ENCODE results near the gene SLC39A2. TPM values are rescaled to one million over a fixed set of nuclear protein-coding genes. Genes with fewer than 3 reads are reported as not detected.

The SLC39A2 gene
- total RNA-seq, 1 experiment from 2014 or later = 0.05 TPM

DNA sequence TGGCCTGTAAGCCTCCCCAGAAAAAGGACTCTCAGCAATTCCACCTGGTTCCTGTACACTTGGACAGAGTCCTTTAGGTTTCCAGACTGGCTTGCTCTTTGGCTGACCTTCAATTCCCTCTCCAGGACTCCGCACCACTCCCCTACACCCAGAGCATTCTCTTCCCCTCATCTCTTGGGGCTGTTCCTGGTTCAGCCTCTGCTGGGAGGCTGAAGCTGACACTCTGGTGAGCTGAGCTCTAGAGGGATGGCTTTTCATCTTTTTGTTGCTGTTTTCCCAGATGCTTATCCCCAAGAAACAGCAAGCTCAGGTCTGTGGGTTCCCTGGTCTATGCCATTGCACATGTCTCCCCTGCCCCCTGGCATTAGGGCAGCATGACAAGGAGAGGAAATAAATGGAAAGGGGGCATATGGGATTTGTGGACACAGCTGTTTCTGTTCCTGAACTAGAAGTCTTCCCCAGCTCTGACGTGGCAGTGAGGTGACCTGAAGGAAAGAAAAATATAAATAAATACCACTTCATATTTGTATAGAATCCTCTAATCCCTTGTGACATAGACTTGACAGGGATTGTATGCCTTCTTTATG is 44.4 kb downstream of the SLC39A2 start:
- no peak for DNase-seq (ENCODE audit: low read depth)

DNA sequence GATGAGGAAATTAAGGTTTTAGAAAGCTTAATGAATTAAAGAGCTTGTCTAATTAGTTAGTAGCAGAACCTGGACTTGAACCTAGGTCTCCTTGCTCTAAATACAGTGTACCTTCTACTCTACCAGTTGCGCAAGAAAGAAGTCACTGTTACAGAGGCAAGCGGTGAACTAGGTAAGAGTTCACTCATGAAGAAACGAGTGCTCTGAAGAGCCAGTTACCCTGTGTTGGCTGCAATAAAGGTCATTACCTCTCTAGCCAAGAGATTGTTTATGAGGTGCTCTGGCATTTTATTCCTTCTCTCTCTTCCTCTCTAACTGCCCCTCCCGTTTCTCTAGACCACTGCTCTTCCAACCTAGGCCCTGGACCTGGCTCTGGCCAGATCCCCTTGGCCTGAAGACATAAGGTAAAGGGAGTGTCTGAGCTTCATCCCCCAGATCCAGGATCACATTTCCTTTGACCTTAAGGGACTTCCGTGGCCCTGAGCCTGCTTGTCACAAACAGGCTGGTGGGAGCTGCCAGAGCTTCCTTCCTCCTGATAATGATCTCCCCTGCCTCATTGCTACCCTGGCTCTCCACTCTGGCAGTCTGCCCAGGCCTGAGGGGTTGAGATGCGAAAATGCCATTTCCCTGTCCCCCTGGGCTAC is 45.0 kb downstream of the SLC39A2 start:
- no peak for DNase-seq (ENCODE audit: low read depth)

DNA sequence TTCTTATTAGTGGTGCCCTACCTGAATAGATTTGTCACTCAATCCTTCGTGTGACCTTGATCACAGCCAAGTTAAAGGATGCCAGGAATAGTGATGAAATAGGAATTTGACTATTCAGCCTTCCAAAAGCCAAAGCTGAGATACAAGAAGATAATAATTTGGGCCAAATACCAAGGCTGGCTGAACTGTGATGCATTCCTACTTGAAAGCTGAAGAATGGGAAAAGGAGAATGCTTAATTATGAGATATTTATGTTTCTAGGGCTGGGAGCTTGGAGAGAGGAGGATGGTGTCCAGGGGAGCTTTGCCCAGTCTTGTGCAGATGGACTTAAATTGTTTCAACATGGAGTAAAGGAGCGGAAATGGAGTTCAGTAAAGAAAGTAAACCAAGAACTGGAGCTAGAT is 48.3 kb downstream of the SLC39A2 start:
- DNase-seq (ENCODE audit: low read depth) = no peak

DNA sequence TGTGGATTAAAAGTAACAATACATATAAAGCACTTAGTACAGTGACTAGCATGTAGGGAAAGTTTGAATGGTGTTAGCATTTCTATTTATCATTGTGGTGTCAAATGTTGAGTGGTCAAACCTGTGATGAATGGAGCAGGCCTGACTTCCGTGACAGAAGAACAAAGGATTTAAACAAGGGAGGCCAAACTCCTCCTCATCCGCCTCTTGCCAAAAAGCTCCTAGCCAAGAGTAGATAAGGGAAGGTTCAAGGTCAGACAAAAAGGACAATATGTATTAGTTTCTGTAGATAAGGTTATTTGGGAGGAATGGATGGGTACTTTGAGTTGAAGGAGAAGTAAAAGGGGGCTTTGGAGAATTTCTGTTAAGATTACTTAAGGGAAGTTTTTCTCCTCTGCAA is 49.5 kb downstream of the SLC39A2 start:
- no peak for DNase-seq (ENCODE audit: low read depth)

DNA sequence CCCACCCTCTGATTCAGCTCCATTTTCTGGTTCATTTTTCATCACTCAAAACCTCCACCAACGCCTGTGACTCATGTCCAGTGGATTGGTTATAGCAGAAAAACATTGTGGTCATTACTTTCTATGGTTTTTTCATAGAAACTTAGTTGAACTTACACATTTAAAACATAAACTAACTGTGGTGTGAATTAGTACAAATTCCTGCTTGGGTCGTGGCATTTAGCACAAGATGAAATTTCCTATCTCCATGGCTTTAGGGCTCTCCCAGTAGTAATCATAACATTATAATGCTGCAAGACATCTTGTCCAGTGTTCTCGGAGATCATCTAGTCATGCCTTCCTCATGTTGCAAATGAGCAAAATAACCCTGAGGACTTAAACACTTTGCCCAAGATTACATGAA is 50.2 kb downstream of the SLC39A2 start:
- DNase-seq (ENCODE audit: low read depth) = peak; percentile 46

DNA sequence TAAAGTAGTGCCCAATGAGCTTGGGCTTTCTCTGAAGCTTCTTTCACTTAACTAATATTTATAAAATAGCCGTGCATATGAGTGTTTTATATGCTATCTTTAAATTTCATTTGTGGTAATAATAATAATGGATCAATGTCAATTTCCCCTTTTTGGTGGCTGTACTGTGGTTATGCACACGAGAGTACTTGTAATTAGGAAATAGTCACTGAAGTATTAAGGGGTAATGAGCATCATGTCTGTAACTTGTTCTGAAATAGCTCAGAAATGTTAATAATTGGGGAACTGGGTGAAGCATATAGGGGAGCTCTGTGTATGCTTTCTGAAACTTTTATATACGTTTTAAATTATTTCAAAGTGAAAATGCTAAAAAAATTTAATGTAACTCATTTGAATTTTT is 51.5 kb downstream of the SLC39A2 start:
- DNase-seq (ENCODE audit: low read depth) = no peak

Small RNA genes lying within 50 kb of the gene (small RNA-seq; reads per million reads assigned to genes)
- not detected for gene RN7SL189P

Other genes starting within 250 kb of the SLC39A2 start
- gene EDDM3B, start 230.9 kb upstream of the SLC39A2 start, total RNA-seq (2014; rRNA removed; shearing (Covaris generic)) = not detected in 2 replicates
- gene RNASE6, start 218.0 kb upstream of the SLC39A2 start, total RNA-seq (2014; rRNA removed; shearing (Covaris generic)) = not detected in 2 replicates
- gene RNASE1, start 196.4 kb upstream of the SLC39A2 start, total RNA-seq (2014; rRNA removed; shearing (Covaris generic)) = 1.0 and 1.1 TPM in 2 replicates
- gene RNASE3, start 107.9 kb upstream of the SLC39A2 start, total RNA-seq (2014; rRNA removed; shearing (Covaris generic)) = not detected in 2 replicates
- not detected in 2 replicates for gene RNASE2, start 43.8 kb upstream of the SLC39A2 start, total RNA-seq (2014; rRNA removed; shearing (Covaris generic))
- gene METTL17, start 9.3 kb upstream of the SLC39A2 start, total RNA-seq (2014; rRNA removed; shearing (Covaris generic)) = 100 and 101 TPM in 2 replicates
- 13.1 and 16.9 TPM in 2 replicates for gene NDRG2, start 25.8 kb downstream of the SLC39A2 start, total RNA-seq (2014; rRNA removed; shearing (Covaris generic))
- gene TPPP2, start 30.9 kb downstream of the SLC39A2 start, total RNA-seq (2014; rRNA removed; shearing (Covaris generic)) = not detected in 2 replicates
- not detected in 2 replicates for gene RNASE13, start 35.5 kb downstream of the SLC39A2 start, total RNA-seq (2014; rRNA removed; shearing (Covaris generic))
- gene RNASE7, start 43.1 kb downstream of the SLC39A2 start, total RNA-seq (2014; rRNA removed; shearing (Covaris generic)) = 0.43 TPM in 1 of 2 replicates, not detected in the other
- gene RNASE8, start 58.5 kb downstream of the SLC39A2 start, total RNA-seq (2014; rRNA removed; shearing (Covaris generic)) = not detected in 2 replicates
- 16.5 and 18.8 TPM in 2 replicates for gene ARHGEF40, start 71.0 kb downstream of the SLC39A2 start, total RNA-seq (2014; rRNA removed; shearing (Covaris generic))
- gene ZNF219, start 99.4 kb downstream of the SLC39A2 start, total RNA-seq (2014; rRNA removed; shearing (Covaris generic)) = 15.0 and 18.7 TPM in 2 replicates
- 0.50 TPM in 1 of 2 replicates, not detected in the other for gene TMEM253, start 101.8 kb downstream of the SLC39A2 start, total RNA-seq (2014; rRNA removed; shearing (Covaris generic))
- gene OR5AU1, start 156.8 kb downstream of the SLC39A2 start, total RNA-seq (2014; rRNA removed; shearing (Covaris generic)) = not detected in 2 replicates